Measurements from ENCODE around the gene PSKH1. TPM values are rescaled to one million over a fixed set of nuclear protein-coding genes. Genes with fewer than 3 reads are reported as not detected.

The PSKH1 gene
- total and polyA plus RNA-seq, 10 of the 15 experiments (the other 5 are each of a cell fraction or from before 2014, with no cell fraction given) = 0.63 to 20.4 (median 7.8) TPM

DNA sequence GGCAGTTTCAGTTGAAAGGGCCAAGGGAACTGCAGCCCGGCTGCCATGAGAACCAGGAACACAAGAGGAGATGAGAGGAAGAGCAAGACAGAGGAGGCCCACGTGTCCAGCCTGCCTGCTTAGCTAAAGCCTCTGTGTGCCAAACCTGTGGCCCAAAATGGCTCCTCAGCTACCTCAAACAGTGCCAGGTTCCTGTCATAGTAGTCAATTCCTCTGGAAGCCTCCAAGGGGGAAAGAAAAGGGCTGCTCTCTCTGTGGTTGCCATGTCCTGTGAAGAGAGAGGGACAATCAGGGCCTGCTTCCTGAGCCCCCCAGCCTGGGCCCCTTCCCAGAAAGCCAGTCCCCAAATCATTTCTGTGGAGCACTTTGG, 70.2 kb downstream of the PSKH1 start:
- in situ Hi-C loops (cut with MboI) (no loop called here), intact Hi-C loops (cut with micrococcal nuclease; ENCODE audit: unreplicated experiment) (no loop called here)
- WGBS (ENCODE audit: insufficient coverage, insufficient replicate concordance, low lambda C conversion rate, missing lambda C conversion rate) = 86% methylated on average over 2 of the region's 2 CpGs
- DNase-seq (ENCODE audit: low read depth, low spot score) = no peak
- no TSS peak for BruUV-seq (replicated peaks)
- ChIA-PET SMC1A (ENCODE audit: uncharacterized antibody, unreplicated experiment) (no interaction called here), RAD21 (ENCODE audit: unreplicated experiment) (no interaction called here), CTCF (interaction anchor here (0.9 to 1.1 kb wide), 2 partner anchors 19 to 149 kb away, joined by 3 to 4 read pairs; partner anchors contain the start of gene LCAT), POLR2A (interaction anchor here (1.0 kb wide), 1 partner anchor 22 kb away, joined by 3 read pairs; no protein-coding TSS in a partner anchor)
- Histone ChIP-seq H3K4me3 (no peak overlapping the region), H2AFZ (ENCODE audit: control insufficient read depth, low read depth, low read length) (no peak overlapping the region), H3K9me3 (replicated peaks; ENCODE audit: control insufficient read depth, insufficient read depth, low read length) (no peaks in the 10 kb centered on the region), H3K79me2 (ENCODE audit: control insufficient read depth, insufficient read depth, low read length) (peaks cover 20% of the 10 kb centered on the region), H4K20me1 (ENCODE audit: control insufficient read depth, insufficient read depth) (no peaks in the 10 kb centered on the region), H3K9ac (ENCODE audit: control insufficient read depth, insufficient read depth, low read length) (no peak overlapping the region), H3K4me2 (ENCODE audit: control insufficient read depth, insufficient read depth) (no peak overlapping the region), H3K27me3 (replicated peaks in 1 of 2; ENCODE audit: control insufficient read depth in 2 of 2, insufficient read depth in 2 of 2, low read length in 1 of 2) (no peaks in the 10 kb centered on the region), H3K36me3 (ENCODE audit: control insufficient read depth in 2 of 2, insufficient read depth in 2 of 2, low read length in 1 of 2) (peaks cover 4 to 6% of the 10 kb centered on the region in 2 experiments; a peak in 3 of 4 replicates), H3K27ac (ENCODE audit: control insufficient read depth, insufficient read depth) (no peak overlapping the region), H3K4me1 (ENCODE audit: control insufficient read depth, insufficient read depth, low read length) (peaks cover 18% of the 10 kb centered on the region)
- TF ChIP-seq SIX5 (IDR thresholded peaks at IDR 0.05; ENCODE audit: low read depth, low read length, severe bottlenecking) (no peak), BACH1 (IDR thresholded peaks at IDR 0.05; ENCODE audit: borderline replicate concordance) (no peak), NR2C1 (IDR thresholded peaks at IDR 0.05) (no peak), EED (IDR thresholded peaks at IDR 0.05; ENCODE audit: low read depth) (no peak), MTA3 (IDR thresholded peaks at IDR 0.05; ENCODE audit: borderline replicate concordance, low read length) (no peak), PAX8 (IDR thresholded peaks at IDR 0.05) (no peak), ZNF207 (IDR thresholded peaks at IDR 0.05; ENCODE audit: borderline replicate concordance) (no peak), TCF3 (IDR thresholded peaks at IDR 0.05; ENCODE audit: borderline replicate concordance, insufficient read depth, low read depth, low read length) (no peak)
- TF ChIP-seq, protein P1, sequence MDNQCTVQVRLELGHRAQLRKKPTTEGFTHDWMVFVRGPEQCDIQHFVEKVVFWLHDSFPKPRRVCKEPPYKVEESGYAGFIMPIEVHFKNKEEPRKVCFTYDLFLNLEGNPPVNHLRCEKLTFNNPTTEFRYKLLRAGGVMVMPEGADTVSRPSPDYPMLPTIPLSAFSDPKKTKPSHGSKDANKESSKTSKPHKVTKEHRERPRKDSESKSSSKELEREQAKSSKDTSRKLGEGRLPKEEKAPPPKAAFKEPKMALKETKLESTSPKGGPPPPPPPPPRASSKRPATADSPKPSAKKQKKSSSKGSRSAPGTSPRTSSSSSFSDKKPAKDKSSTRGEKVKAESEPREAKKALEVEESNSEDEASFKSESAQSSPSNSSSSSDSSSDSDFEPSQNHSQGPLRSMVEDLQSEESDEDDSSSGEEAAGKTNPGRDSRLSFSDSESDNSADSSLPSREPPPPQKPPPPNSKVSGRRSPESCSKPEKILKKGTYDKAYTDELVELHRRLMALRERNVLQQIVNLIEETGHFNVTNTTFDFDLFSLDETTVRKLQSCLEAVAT (IDR thresholded peaks at IDR 0.05) = no peak
- no peak for FAIRE-seq
- no peak for ATAC-seq
